ENCODE data around the gene TSSK2. TPM values are rescaled to one million over a fixed set of nuclear protein-coding genes. Genes with fewer than 3 reads are reported as not detected.

Gene TSSK2
- total RNA-seq, 1 donor from 2014 or later: not detected

GRCh38 chr22:19109198-19110063, 21.7 kb upstream of the TSSK2 start:
- no peak overlapping the region for H2AFZ ChIP-seq (ENCODE audit: low read depth, low read length)
- DNase-seq (ENCODE audit: low read depth) (peak; percentile 33), FAIRE-seq (no peak)
- H4K20me1 ChIP-seq (ENCODE audit: insufficient read depth, low read length): peaks cover 90% of the 10 kb centered on the region
- H3K79me2 ChIP-seq (ENCODE audit: insufficient read depth, low read length): peaks cover 91% of the 10 kb centered on the region
- Mint-ChIP-seq H3K27ac (ENCODE audit: unreplicated experiment) (peak overlapping the region; percentile 38), H3K36me3 (ENCODE audit: low read depth, unreplicated experiment) (peaks cover 6% of the 10 kb centered on the region), H3K27me3 (ENCODE audit: low read depth, unreplicated experiment) (no peaks in the 10 kb centered on the region), H3K4me1 (ENCODE audit: low read depth, unreplicated experiment) (peaks cover 15% of the 10 kb centered on the region), H3K9me3 (ENCODE audit: unreplicated experiment) (no peaks in the 10 kb centered on the region), H3K4me3 (ENCODE audit: unreplicated experiment) (no peak overlapping the region)
- H3K9ac ChIP-seq (ENCODE audit: low read length): no peak overlapping the region
- H3K27ac ChIP-seq (ENCODE audit: low read depth, low read length): no peak overlapping the region
- H3K4me2 ChIP-seq (ENCODE audit: low read length): no peak overlapping the region
- no peak overlapping the region for H3K4me3 ChIP-seq (ENCODE audit: insufficient read depth, low read depth, low read length)
- H3K36me3 ChIP-seq (ENCODE audit: insufficient read depth, low read length): no peaks in the 10 kb centered on the region
- TF ChIP-seq, protein P1, sequence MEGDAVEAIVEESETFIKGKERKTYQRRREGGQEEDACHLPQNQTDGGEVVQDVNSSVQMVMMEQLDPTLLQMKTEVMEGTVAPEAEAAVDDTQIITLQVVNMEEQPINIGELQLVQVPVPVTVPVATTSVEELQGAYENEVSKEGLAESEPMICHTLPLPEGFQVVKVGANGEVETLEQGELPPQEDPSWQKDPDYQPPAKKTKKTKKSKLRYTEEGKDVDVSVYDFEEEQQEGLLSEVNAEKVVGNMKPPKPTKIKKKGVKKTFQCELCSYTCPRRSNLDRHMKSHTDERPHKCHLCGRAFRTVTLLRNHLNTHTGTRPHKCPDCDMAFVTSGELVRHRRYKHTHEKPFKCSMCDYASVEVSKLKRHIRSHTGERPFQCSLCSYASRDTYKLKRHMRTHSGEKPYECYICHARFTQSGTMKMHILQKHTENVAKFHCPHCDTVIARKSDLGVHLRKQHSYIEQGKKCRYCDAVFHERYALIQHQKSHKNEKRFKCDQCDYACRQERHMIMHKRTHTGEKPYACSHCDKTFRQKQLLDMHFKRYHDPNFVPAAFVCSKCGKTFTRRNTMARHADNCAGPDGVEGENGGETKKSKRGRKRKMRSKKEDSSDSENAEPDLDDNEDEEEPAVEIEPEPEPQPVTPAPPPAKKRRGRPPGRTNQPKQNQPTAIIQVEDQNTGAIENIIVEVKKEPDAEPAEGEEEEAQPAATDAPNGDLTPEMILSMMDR (IDR thresholded peaks at IDR 0.05; ENCODE audit: insufficient read depth, low read depth, low read length): no peak
- TF ChIP-seq EZH2 (IDR thresholded peaks at IDR 0.05; ENCODE audit: insufficient read depth, low read length): no peak
- H3K4me1 ChIP-seq (ENCODE audit: insufficient read depth, low read length): peaks cover 3% of the 10 kb centered on the region
- H3K9me3 ChIP-seq (ENCODE audit: insufficient read depth, low read depth, low read length): no peaks in the 10 kb centered on the region
- H3K27me3 ChIP-seq (ENCODE audit: insufficient read depth, low read length): no peaks in the 10 kb centered on the region

DNA sequence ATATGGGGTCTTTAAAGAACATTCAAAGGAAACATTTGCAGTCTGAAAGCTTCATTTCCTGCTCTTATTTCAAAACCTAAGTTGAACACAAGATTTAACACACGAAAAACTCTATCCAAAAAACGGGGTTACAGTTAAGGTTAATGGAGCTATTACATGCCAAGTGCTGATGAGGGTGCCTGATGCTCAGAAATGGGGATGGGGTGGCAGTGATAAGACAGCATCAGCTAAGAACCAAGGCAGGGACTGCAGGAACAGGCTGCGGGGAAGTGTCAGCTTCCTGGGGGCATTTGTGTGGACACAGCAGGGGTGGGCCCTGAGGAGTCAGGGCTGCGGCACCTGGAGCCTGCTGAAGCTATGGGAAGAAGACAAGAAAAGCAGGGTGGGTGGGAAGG, 21.0 kb upstream of the TSSK2 start:
- Histone ChIP-seq H2AFZ (ENCODE audit: low read depth, low read length) (no peak overlapping the region), H3K27me3 (ENCODE audit: insufficient read depth, low read length) (no peaks in the 10 kb centered on the region), H3K27ac (ENCODE audit: low read depth, low read length) (no peak overlapping the region), H3K79me2 (ENCODE audit: insufficient read depth, low read length) (peaks cover 92% of the 10 kb centered on the region), H3K4me2 (ENCODE audit: low read length) (no peak overlapping the region), H4K20me1 (ENCODE audit: insufficient read depth, low read length) (peaks cover 90% of the 10 kb centered on the region), H3K4me1 (ENCODE audit: insufficient read depth, low read length) (peaks cover 3% of the 10 kb centered on the region), H3K4me3 (ENCODE audit: insufficient read depth, low read depth, low read length) (no peak overlapping the region), H3K9me3 (ENCODE audit: insufficient read depth, low read depth, low read length) (no peaks in the 10 kb centered on the region), H3K9ac (ENCODE audit: low read length) (no peak overlapping the region), H3K36me3 (ENCODE audit: insufficient read depth, low read length) (no peaks in the 10 kb centered on the region)
- no peaks in the 10 kb centered on the region for H3K9me3 Mint-ChIP-seq (ENCODE audit: unreplicated experiment)
- H3K36me3 Mint-ChIP-seq (ENCODE audit: low read depth, unreplicated experiment): peaks cover 6% of the 10 kb centered on the region
- FAIRE-seq (no peak), DNase-seq (ENCODE audit: low read depth) (no peak)
- no peak overlapping the region for H3K27ac Mint-ChIP-seq (ENCODE audit: unreplicated experiment)
- peaks cover 14% of the 10 kb centered on the region for H3K4me1 Mint-ChIP-seq (ENCODE audit: low read depth, unreplicated experiment)
- H3K27me3 Mint-ChIP-seq (ENCODE audit: low read depth, unreplicated experiment): no peaks in the 10 kb centered on the region
- H3K4me3 Mint-ChIP-seq (ENCODE audit: unreplicated experiment): no peak overlapping the region
- TF ChIP-seq, protein P1 (IDR thresholded peaks at IDR 0.05; ENCODE audit: insufficient read depth, low read depth, low read length): no peak
- no peak for TF ChIP-seq EZH2 (IDR thresholded peaks at IDR 0.05; ENCODE audit: insufficient read depth, low read length)

GRCh38 chr22:19110646-19111045, 20.5 kb upstream of the TSSK2 start:
- Mint-ChIP-seq H3K27me3 (ENCODE audit: low read depth, unreplicated experiment) (no peaks in the 10 kb centered on the region), H3K36me3 (ENCODE audit: low read depth, unreplicated experiment) (peaks cover 8% of the 10 kb centered on the region), H3K27ac (ENCODE audit: unreplicated experiment) (no peak overlapping the region), H3K4me1 (ENCODE audit: low read depth, unreplicated experiment) (peaks cover 17% of the 10 kb centered on the region), H3K4me3 (ENCODE audit: unreplicated experiment) (no peak overlapping the region), H3K9me3 (ENCODE audit: unreplicated experiment) (no peaks in the 10 kb centered on the region)
- no peak overlapping the region for H3K27ac ChIP-seq (ENCODE audit: low read depth, low read length)
- H3K4me3 ChIP-seq (ENCODE audit: insufficient read depth, low read depth, low read length): no peak overlapping the region
- H3K9ac ChIP-seq (ENCODE audit: low read length): no peak overlapping the region
- H2AFZ ChIP-seq (ENCODE audit: low read depth, low read length): no peak overlapping the region
- peaks cover 3% of the 10 kb centered on the region for H3K4me1 ChIP-seq (ENCODE audit: insufficient read depth, low read length)
- H3K9me3 ChIP-seq (ENCODE audit: insufficient read depth, low read depth, low read length): no peaks in the 10 kb centered on the region
- H3K27me3 ChIP-seq (ENCODE audit: insufficient read depth, low read length): no peaks in the 10 kb centered on the region
- H3K4me2 ChIP-seq (ENCODE audit: low read length): no peak overlapping the region
- no peak for FAIRE-seq
- peaks cover 90% of the 10 kb centered on the region for H4K20me1 ChIP-seq (ENCODE audit: insufficient read depth, low read length)
- DNase-seq (ENCODE audit: low read depth): no peak
- H3K36me3 ChIP-seq (ENCODE audit: insufficient read depth, low read length): no peaks in the 10 kb centered on the region
- TF ChIP-seq EZH2 (IDR thresholded peaks at IDR 0.05; ENCODE audit: insufficient read depth, low read length): no peak
- TF ChIP-seq, protein P1 (IDR thresholded peaks at IDR 0.05; ENCODE audit: insufficient read depth, low read depth, low read length): no peak
- H3K79me2 ChIP-seq (ENCODE audit: insufficient read depth, low read length): peaks cover 92% of the 10 kb centered on the region

All from astrocyte (in vitro differentiated cells and primary cell).